Measurements from ENCODE around the gene TMEM184A.

Gene TMEM184A

GRCh38 chr7:1595027-1595426 lies 39.0 kb upstream of the TMEM184A start:
- peaks cover 0 to 35% (median 10%) of the 10 kb centered on the region in 5 experiments for H3K27me3 ChIP-seq (replicated peaks in 2 of 5; ENCODE audit: control insufficient read depth in 4 of 5, insufficient read depth in 5 of 5, low read length in 4 of 5)
- 83% methylated on average over 2 of the region's 3 CpGs for WGBS (ENCODE audit: insufficient coverage)
- CTCF ChIA-PET, result no interaction called here

GRCh38 chr7:1593904-1594421 lies 38.0 kb upstream of the TMEM184A start:
- H3K27ac ChIP-seq (ENCODE audit: insufficient read depth in 1 of 2, low read depth in 1 of 2, low read length in 2 of 2, poor library complexity in 1 of 2, severe bottlenecking in 2 of 2), result no peak overlapping the region
- ChIA-PET CTCF (interaction anchor here (1.4 kb wide), 1 partner anchor 11 kb away, joined by 3 read pairs; no protein-coding TSS in a partner anchor), POLR2A (no interaction called here)
- DNase-seq, result no peak
- peaks cover 0 to 3% (median 0%) of the 10 kb centered on the region in 5 experiments for H3K9me3 ChIP-seq (ENCODE audit: control extremely low read depth in 1 of 5, control insufficient read depth in 4 of 5, insufficient read depth in 2 of 5, low read depth in 1 of 5, low read length in 4 of 5)
- WGBS (ENCODE audit: insufficient coverage), result 84% methylated on average over 4 of the region's 4 CpGs
- no peak overlapping the region for H3K4me3 ChIP-seq (ENCODE audit: control insufficient read depth in 1 of 7, extremely low read depth in 1 of 7, insufficient read depth in 4 of 7, low read depth in 2 of 7, low read length in 6 of 7)
- H3K27me3 ChIP-seq (replicated peaks in 2 of 5; ENCODE audit: control insufficient read depth in 4 of 5, insufficient read depth in 5 of 5, low read length in 4 of 5), result peaks cover 0 to 43% (median 11%) of the 10 kb centered on the region in 5 experiments
- peaks cover 0 to 15% (median 8%) of the 10 kb centered on the region in 4 experiments for H3K4me1 ChIP-seq (ENCODE audit: control extremely low read depth in 1 of 4, control insufficient read depth in 4 of 4, insufficient read depth in 4 of 4, low read length in 3 of 4)
- no peaks in the 10 kb centered on the region for H3K36me3 ChIP-seq (ENCODE audit: control insufficient read depth in 4 of 4, insufficient read depth in 4 of 4, low read length in 3 of 4)

More at GRCh38 chr7:1595027-1595426, 39.0 kb upstream of the TMEM184A start:
- Histone ChIP-seq H3K4me1 (ENCODE audit: control extremely low read depth in 1 of 4, control insufficient read depth in 4 of 4, insufficient read depth in 4 of 4, low read length in 3 of 4) (peaks cover 0 to 15% (median 8%) of the 10 kb centered on the region in 4 experiments), H3K9me3 (ENCODE audit: control extremely low read depth in 1 of 5, control insufficient read depth in 4 of 5, insufficient read depth in 2 of 5, low read depth in 1 of 5, low read length in 4 of 5) (no peaks in the 10 kb centered on the region), H3K4me3 (ENCODE audit: control insufficient read depth in 1 of 7, extremely low read depth in 1 of 7, insufficient read depth in 4 of 7, low read depth in 2 of 7, low read length in 6 of 7) (no peak overlapping the region), H3K27ac (ENCODE audit: insufficient read depth in 1 of 2, low read depth in 1 of 2, low read length in 2 of 2, poor library complexity in 1 of 2, severe bottlenecking in 2 of 2) (no peak overlapping the region), H3K36me3 (ENCODE audit: control insufficient read depth in 4 of 4, insufficient read depth in 4 of 4, low read length in 3 of 4) (no peaks in the 10 kb centered on the region)
- POLR2A ChIA-PET, result no interaction called here
- DNase-seq, result no peak

DNA sequence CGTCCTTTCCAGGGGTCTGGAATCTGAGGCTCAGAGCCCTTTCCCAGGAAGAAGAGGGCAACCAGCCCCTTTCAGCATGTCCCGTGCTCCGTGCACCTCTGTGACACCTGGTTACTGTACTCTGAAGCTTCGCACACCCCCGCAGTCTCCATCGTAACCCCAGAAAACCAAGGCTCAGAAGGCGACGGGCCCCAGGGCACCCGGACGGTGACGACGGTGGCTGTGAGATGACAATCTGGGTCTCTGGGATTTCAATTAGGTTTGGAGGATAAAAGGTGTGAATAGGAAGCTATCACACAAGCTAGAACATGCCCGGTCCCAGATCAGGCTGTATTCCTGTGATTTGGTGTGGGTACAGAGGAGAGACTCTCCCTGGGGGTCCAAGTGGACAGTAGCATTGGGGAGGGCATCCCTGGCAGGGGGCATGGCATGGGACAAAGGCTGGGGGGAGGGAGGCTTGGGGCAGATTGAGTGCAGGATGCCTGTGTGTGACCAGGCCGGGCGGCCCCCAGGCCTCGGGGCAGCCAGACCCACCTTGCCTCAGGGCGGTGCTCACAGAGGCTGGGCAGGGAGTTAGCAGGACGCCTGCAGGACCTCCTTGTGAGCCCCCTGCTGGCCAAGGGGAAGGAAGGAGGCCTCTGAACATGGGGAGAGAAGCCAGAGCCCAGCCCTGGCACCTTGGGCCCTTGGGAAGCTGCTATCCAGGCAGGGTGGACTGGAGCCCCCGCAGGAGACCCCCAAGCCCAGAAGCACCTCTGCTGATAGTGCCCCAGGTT lies 37.3 kb upstream of the TMEM184A start:
- Histone ChIP-seq H3K4me3 (ENCODE audit: control insufficient read depth in 1 of 7, extremely low read depth in 1 of 7, insufficient read depth in 4 of 7, low read depth in 2 of 7, low read length in 6 of 7) (no peak overlapping the region), H3K36me3 (ENCODE audit: control insufficient read depth in 4 of 4, insufficient read depth in 4 of 4, low read length in 3 of 4) (no peaks in the 10 kb centered on the region), H3K27me3 (replicated peaks in 2 of 5; ENCODE audit: control insufficient read depth in 4 of 5, insufficient read depth in 5 of 5, low read length in 4 of 5) (peaks cover 0 to 46% (median 11%) of the 10 kb centered on the region in 5 experiments), H3K9me3 (ENCODE audit: control extremely low read depth in 1 of 5, control insufficient read depth in 4 of 5, insufficient read depth in 2 of 5, low read depth in 1 of 5, low read length in 4 of 5) (peaks cover 0 to 6% (median 0%) of the 10 kb centered on the region in 5 experiments), H3K4me1 (ENCODE audit: control extremely low read depth in 1 of 4, control insufficient read depth in 4 of 4, insufficient read depth in 4 of 4, low read length in 3 of 4) (peaks cover 0 to 15% (median 8%) of the 10 kb centered on the region in 4 experiments), H3K27ac (ENCODE audit: insufficient read depth in 1 of 2, low read depth in 1 of 2, low read length in 2 of 2, poor library complexity in 1 of 2, severe bottlenecking in 2 of 2) (no peak overlapping the region)
- ChIA-PET POLR2A (no interaction called here), CTCF (interaction anchor here (0.7 to 1.6 kb wide), 3 partner anchors 10 to 164 kb away, joined by 3 to 5 read pairs (median 3); no protein-coding TSS in a partner anchor)
- 83% methylated on average over 19 of the region's 19 CpGs for WGBS (ENCODE audit: insufficient coverage)
- DNase-seq, result peak in 2 of 3 donors; percentile 9 to 17

DNA sequence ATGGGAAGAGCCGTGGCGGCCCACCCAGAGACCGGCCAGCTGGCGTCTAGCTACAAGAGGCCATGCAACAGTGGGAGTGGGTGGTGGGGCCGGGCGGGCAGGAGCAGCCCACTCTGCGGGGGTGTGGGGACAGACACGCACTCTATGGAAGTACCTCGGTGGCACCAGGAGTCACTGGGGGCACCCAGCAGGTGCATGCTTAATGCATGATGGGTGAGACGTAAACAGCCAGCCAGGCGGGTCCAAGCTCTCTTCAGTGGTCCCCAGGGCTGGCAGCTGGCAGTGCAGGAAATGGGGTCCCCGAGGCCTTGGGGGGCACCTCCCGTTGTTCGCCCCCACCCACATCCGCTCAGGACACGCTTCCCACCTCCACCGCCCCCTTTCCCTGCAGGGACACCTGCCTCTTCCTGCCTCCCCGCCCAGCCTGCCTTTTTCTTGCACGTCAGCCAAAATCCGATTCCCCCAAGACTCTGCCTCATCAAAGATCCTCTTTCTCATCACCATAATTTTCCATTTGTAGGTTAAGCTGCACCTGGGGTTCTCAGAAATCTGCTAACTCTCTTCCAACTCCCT lies 36.4 kb upstream of the TMEM184A start:
- peaks cover 0 to 6% (median 0%) of the 10 kb centered on the region in 5 experiments for H3K9me3 ChIP-seq (ENCODE audit: control extremely low read depth in 1 of 5, control insufficient read depth in 4 of 5, insufficient read depth in 2 of 5, low read depth in 1 of 5, low read length in 4 of 5)
- POLR2A ChIA-PET, result no interaction called here

GRCh38 chr7:1591876-1592275 lies 35.9 kb upstream of the TMEM184A start:
- H3K27ac ChIP-seq (ENCODE audit: insufficient read depth in 1 of 2, low read depth in 1 of 2, low read length in 2 of 2, poor library complexity in 1 of 2, severe bottlenecking in 2 of 2), result no peak overlapping the region
- H3K4me1 ChIP-seq (ENCODE audit: control extremely low read depth in 1 of 4, control insufficient read depth in 4 of 4, insufficient read depth in 4 of 4, low read length in 3 of 4), result peaks cover 0 to 15% (median 8%) of the 10 kb centered on the region in 4 experiments
- H3K9me3 ChIP-seq (ENCODE audit: control extremely low read depth in 1 of 5, control insufficient read depth in 4 of 5, insufficient read depth in 2 of 5, low read depth in 1 of 5, low read length in 4 of 5), result peaks cover 0 to 6% (median 0%) of the 10 kb centered on the region in 5 experiments
- CTCF ChIA-PET, result interaction anchor here (0.8 to 1.6 kb wide), 3 partner anchors 11 to 18 kb away, joined by 4 to 5 read pairs (median 5); no protein-coding TSS in a partner anchor
- WGBS (ENCODE audit: insufficient coverage), result 1% methylated on average over 12 of the region's 15 CpGs
- H3K36me3 ChIP-seq (ENCODE audit: control insufficient read depth in 4 of 4, insufficient read depth in 4 of 4, low read length in 3 of 4), result no peaks in the 10 kb centered on the region
- peaks cover 0 to 46% (median 11%) of the 10 kb centered on the region in 5 experiments for H3K27me3 ChIP-seq (replicated peaks in 2 of 5; ENCODE audit: control insufficient read depth in 4 of 5, insufficient read depth in 5 of 5, low read length in 4 of 5)
- peak in 2 of 3 donors; percentile 47 to 60 for DNase-seq
- POLR2A ChIA-PET, result no interaction called here
- H3K4me3 ChIP-seq (ENCODE audit: control insufficient read depth in 1 of 7, extremely low read depth in 1 of 7, insufficient read depth in 4 of 7, low read depth in 2 of 7, low read length in 6 of 7), result peak overlapping the region in 1 of 7 experiments; percentile 22

More for the DNA sequence above, 36.4 kb upstream of the TMEM184A start:
- 45% methylated on average over 20 of the region's 20 CpGs for WGBS (ENCODE audit: insufficient coverage)
- no peak overlapping the region for H3K27ac ChIP-seq (ENCODE audit: insufficient read depth in 1 of 2, low read depth in 1 of 2, low read length in 2 of 2, poor library complexity in 1 of 2, severe bottlenecking in 2 of 2)
- H3K27me3 ChIP-seq (replicated peaks in 2 of 5; ENCODE audit: control insufficient read depth in 4 of 5, insufficient read depth in 5 of 5, low read length in 4 of 5), result peaks cover 0 to 46% (median 11%) of the 10 kb centered on the region in 5 experiments
- H3K4me3 ChIP-seq (ENCODE audit: control insufficient read depth in 1 of 7, extremely low read depth in 1 of 7, insufficient read depth in 4 of 7, low read depth in 2 of 7, low read length in 6 of 7), result peak overlapping the region in 1 of 7 experiments; percentile 22
- peaks cover 0 to 15% (median 8%) of the 10 kb centered on the region in 4 experiments for H3K4me1 ChIP-seq (ENCODE audit: control extremely low read depth in 1 of 4, control insufficient read depth in 4 of 4, insufficient read depth in 4 of 4, low read length in 3 of 4)
- H3K36me3 ChIP-seq (ENCODE audit: control insufficient read depth in 4 of 4, insufficient read depth in 4 of 4, low read length in 3 of 4), result no peaks in the 10 kb centered on the region
- DNase-seq, result peak in 2 of 3 donors; percentile 12 to 28
- CTCF ChIA-PET, result interaction anchor here (0.7 to 1.6 kb wide), 4 partner anchors 9 to 165 kb away, joined by 3 to 5 read pairs (median 4); no protein-coding TSS in a partner anchor

DNA sequence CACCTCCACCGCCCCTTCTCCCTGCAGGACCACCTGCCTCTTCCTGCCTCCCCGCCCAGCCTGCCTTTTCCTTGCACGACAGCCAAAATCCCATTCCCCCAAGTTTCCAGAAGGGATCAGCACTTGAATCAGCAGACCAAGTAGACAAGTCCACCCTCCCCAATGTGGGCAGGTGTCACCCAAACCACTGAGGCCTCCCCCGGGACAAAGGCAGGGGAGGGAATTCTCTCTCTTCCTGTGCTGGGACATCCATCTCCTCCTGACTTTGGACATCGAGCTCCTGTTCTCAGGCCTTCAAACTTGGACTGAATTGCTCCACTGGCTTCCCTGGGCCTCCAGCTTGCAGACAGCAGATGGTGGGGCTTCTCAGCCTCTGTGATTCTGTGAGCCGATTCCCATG lies 35.4 kb upstream of the TMEM184A start:
- Histone ChIP-seq H3K9me3 (ENCODE audit: control extremely low read depth in 1 of 5, control insufficient read depth in 4 of 5, insufficient read depth in 2 of 5, low read depth in 1 of 5, low read length in 4 of 5) (peaks cover 0 to 6% (median 0%) of the 10 kb centered on the region in 5 experiments), H3K27me3 (replicated peaks in 2 of 5; ENCODE audit: control insufficient read depth in 4 of 5, insufficient read depth in 5 of 5, low read length in 4 of 5) (peaks cover 0 to 46% (median 11%) of the 10 kb centered on the region in 5 experiments), H3K27ac (ENCODE audit: insufficient read depth in 1 of 2, low read depth in 1 of 2, low read length in 2 of 2, poor library complexity in 1 of 2, severe bottlenecking in 2 of 2) (no peak overlapping the region), H3K36me3 (ENCODE audit: control insufficient read depth in 4 of 4, insufficient read depth in 4 of 4, low read length in 3 of 4) (no peaks in the 10 kb centered on the region), H3K4me3 (ENCODE audit: control insufficient read depth in 1 of 7, extremely low read depth in 1 of 7, insufficient read depth in 4 of 7, low read depth in 2 of 7, low read length in 6 of 7) (no peak overlapping the region), H3K4me1 (ENCODE audit: control extremely low read depth in 1 of 4, control insufficient read depth in 4 of 4, insufficient read depth in 4 of 4, low read length in 3 of 4) (peaks cover 0 to 15% (median 8%) of the 10 kb centered on the region in 4 experiments)
- ChIA-PET POLR2A (no interaction called here), CTCF (interaction anchor here (1.3 kb wide), 1 partner anchor 13 kb away, joined by 5 read pairs; no protein-coding TSS in a partner anchor)
- DNase-seq, result peak in 1 of 3 donors; percentile 9
- 62% methylated on average over 6 of the region's 6 CpGs for WGBS (ENCODE audit: insufficient coverage)
